ENCODE results near the gene MSRB3.

DNA sequence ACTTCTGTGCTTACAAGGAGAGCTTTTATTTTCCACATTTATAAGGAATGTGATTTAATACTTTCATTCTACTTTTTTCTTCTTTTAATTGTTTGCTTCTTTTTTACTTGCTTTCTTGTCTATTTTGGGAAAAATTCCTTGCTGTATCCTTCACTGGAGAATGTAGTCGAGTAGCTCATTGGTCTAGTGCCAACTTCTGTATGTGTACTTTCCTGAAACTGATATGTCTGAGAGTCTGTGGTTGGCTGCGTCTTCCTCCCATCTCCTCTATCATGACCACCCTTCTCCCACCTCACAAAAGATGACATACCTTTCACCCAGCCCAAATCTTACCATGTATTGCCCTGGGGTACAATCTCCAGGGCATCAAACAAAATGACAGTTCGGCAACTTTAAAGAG is 51.8 kb downstream of the MSRB3 start:
- TF ChIP-seq, protein P1, sequence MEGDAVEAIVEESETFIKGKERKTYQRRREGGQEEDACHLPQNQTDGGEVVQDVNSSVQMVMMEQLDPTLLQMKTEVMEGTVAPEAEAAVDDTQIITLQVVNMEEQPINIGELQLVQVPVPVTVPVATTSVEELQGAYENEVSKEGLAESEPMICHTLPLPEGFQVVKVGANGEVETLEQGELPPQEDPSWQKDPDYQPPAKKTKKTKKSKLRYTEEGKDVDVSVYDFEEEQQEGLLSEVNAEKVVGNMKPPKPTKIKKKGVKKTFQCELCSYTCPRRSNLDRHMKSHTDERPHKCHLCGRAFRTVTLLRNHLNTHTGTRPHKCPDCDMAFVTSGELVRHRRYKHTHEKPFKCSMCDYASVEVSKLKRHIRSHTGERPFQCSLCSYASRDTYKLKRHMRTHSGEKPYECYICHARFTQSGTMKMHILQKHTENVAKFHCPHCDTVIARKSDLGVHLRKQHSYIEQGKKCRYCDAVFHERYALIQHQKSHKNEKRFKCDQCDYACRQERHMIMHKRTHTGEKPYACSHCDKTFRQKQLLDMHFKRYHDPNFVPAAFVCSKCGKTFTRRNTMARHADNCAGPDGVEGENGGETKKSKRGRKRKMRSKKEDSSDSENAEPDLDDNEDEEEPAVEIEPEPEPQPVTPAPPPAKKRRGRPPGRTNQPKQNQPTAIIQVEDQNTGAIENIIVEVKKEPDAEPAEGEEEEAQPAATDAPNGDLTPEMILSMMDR (conservative IDR thresholded peaks at IDR 0.05; ENCODE audit: low read depth, low read length) = no peak
- no peak for TF ChIP-seq EZH2phosphoT487 (IDR thresholded peaks at IDR 0.05; ENCODE audit: borderline replicate concordance, low read length)

Measured in PC-3 (cell line).